Astrocyte (in vitro differentiated cells and primary cell): ENCODE measurements around the gene DMXL1. TPM values are rescaled to one million over a fixed set of nuclear protein-coding genes. Genes with fewer than 3 reads are reported as not detected.

Experiments used
- DNase-seq: peaks from one replicate; pipeline ENCODE4 v3.0.0-alpha.2; 2010; ENCODE audit warnings: low read depth
- FAIRE-seq: peaks from 2 replicates; lab custom pipeline; 2011; peaks lifted over from hg19 to GRCh38; lab: Jason Lieb, UNC
- H2AFZ ChIP-seq: 2 replicates; pipeline ENCODE4 v1.6.0; 2012; ENCODE audit warnings: low read depth, low read length, inconsistent platforms
- H3K27ac ChIP-seq: 2 replicates; pipeline ENCODE4 v1.5.1; 2011; ENCODE audit warnings: low read depth, low read length, inconsistent platforms
- H3K27me3 ChIP-seq: 2 replicates; pipeline ENCODE4 v1.6.0; 2011; ENCODE audit warnings: low read length, inconsistent platforms; ENCODE audit not compliant: insufficient read depth
- H3K36me3 ChIP-seq: 2 replicates; pipeline ENCODE4 v1.5.1; 2011; ENCODE audit warnings: low read length, inconsistent platforms; ENCODE audit not compliant: insufficient read depth
- H3K4me1 ChIP-seq: 2 replicates; pipeline ENCODE4 v1.5.1; 2011; ENCODE audit warnings: low read length, inconsistent platforms; ENCODE audit not compliant: insufficient read depth
- H3K4me2 ChIP-seq: 2 replicates; pipeline ENCODE4 v1.6.0; 2012; ENCODE audit warnings: low read length, inconsistent platforms
- H3K4me3 ChIP-seq: 2 replicates; pipeline ENCODE4 v1.5.1; 2011; ENCODE audit warnings: low read depth, mild to moderate bottlenecking, low read length, inconsistent platforms; ENCODE audit not compliant: insufficient read depth
- H3K79me2 ChIP-seq: 2 replicates; pipeline ENCODE4 v1.6.0; 2012; ENCODE audit warnings: mild to moderate bottlenecking, low read length, inconsistent platforms; ENCODE audit not compliant: insufficient read depth
- H3K9ac ChIP-seq: 2 replicates; pipeline ENCODE4 v1.6.0; 2012; ENCODE audit warnings: mild to moderate bottlenecking, low read length, inconsistent platforms
- H3K9me3 ChIP-seq: 2 replicates; pipeline ENCODE4 v1.5.1; 2012; ENCODE audit warnings: low read depth, mild to moderate bottlenecking, low read length, inconsistent platforms; ENCODE audit not compliant: insufficient read depth
- H4K20me1 ChIP-seq: 2 replicates; pipeline ENCODE4 v1.6.0; 2012; ENCODE audit warnings: low read length, inconsistent platforms; ENCODE audit not compliant: insufficient read depth
- H3K27ac Mint-ChIP-seq: one replicate; pipeline ENCODE4 v1.8.0; 2021; ENCODE audit warnings: mild to moderate bottlenecking, mixed read lengths; ENCODE audit not compliant: unreplicated experiment
- H3K27me3 Mint-ChIP-seq: one replicate; pipeline ENCODE4 v1.8.0; 2021; ENCODE audit warnings: low read depth, mixed read lengths; ENCODE audit not compliant: unreplicated experiment
- H3K36me3 Mint-ChIP-seq: one replicate; pipeline ENCODE4 v1.8.0; 2021; ENCODE audit warnings: low read depth, mixed read lengths; ENCODE audit not compliant: unreplicated experiment
- H3K4me1 Mint-ChIP-seq: one replicate; pipeline ENCODE4 v1.8.0; 2021; ENCODE audit warnings: low read depth, mixed read lengths; ENCODE audit not compliant: unreplicated experiment
- H3K4me3 Mint-ChIP-seq: one replicate; pipeline ENCODE4 v1.8.0; 2021; ENCODE audit warnings: mild to moderate bottlenecking, moderate library complexity, mixed read lengths; ENCODE audit not compliant: unreplicated experiment
- H3K9me3 Mint-ChIP-seq: one replicate; pipeline ENCODE4 v1.8.0; 2021; ENCODE audit warnings: mild to moderate bottlenecking, mixed read lengths; ENCODE audit not compliant: unreplicated experiment
- CTCF ChIP-seq: IDR thresholded peaks from 2 replicates; pipeline ENCODE4 v1.5.1; 2011; ENCODE audit warnings: low read depth, mild to moderate bottlenecking, inconsistent platforms, low read length, moderate library complexity; ENCODE audit not compliant: insufficient read depth
- EZH2 ChIP-seq: IDR thresholded peaks from 2 replicates; pipeline ENCODE4 v1.6.1; 2012; ENCODE audit warnings: mild to moderate bottlenecking, low read length, inconsistent platforms; ENCODE audit not compliant: insufficient read depth
- total RNA-seq: library from RNA; stranded (reverse); gene quantifications from 2 replicates; pipeline ENCODE4 v1.2.1, GENCODE V29; 2021

The DMXL1 gene
- total RNA-seq, 1 donor from 2014 or later: 26.0 TPM

GRCh38 chr5:119190470-119191095 is 119.7 kb downstream of the DMXL1 start:
- Histone ChIP-seq H3K27me3 (no peaks in the 10 kb centered on the region), H3K4me1 (no peaks in the 10 kb centered on the region), H3K4me3 (no peak overlapping the region), H2AFZ (no peak overlapping the region), H3K9ac (no peak overlapping the region), H3K79me2 (no peaks in the 10 kb centered on the region), H3K9me3 (no peaks in the 10 kb centered on the region), H3K36me3 (no peaks in the 10 kb centered on the region), H4K20me1 (no peaks in the 10 kb centered on the region), H3K4me2 (no peak overlapping the region), H3K27ac (no peak overlapping the region)
- no peak for TF ChIP-seq CTCF
- TF ChIP-seq EZH2: no peak
- Mint-ChIP-seq H3K36me3 (peaks cover 4% of the 10 kb centered on the region), H3K4me1 (no peaks in the 10 kb centered on the region), H3K27me3 (no peaks in the 10 kb centered on the region), H3K4me3 (no peak overlapping the region), H3K9me3 (no peaks in the 10 kb centered on the region), H3K27ac (no peak overlapping the region)
- no peak for FAIRE-seq
- no peak for DNase-seq

GRCh38 chr5:119191944-119192343 is 121.1 kb downstream of the DMXL1 start:
- Mint-ChIP-seq H3K4me1 (no peaks in the 10 kb centered on the region), H3K9me3 (no peaks in the 10 kb centered on the region), H3K27ac (no peak overlapping the region), H3K27me3 (no peaks in the 10 kb centered on the region), H3K4me3 (no peak overlapping the region), H3K36me3 (peaks cover 4% of the 10 kb centered on the region)
- no peak for TF ChIP-seq EZH2
- TF ChIP-seq CTCF: no peak
- H3K36me3 ChIP-seq: no peaks in the 10 kb centered on the region
- no peak overlapping the region for H3K4me3 ChIP-seq
- H2AFZ ChIP-seq: no peak overlapping the region
- no peak for DNase-seq
- H3K9ac ChIP-seq: no peak overlapping the region
- H3K4me1 ChIP-seq: no peaks in the 10 kb centered on the region
- H3K79me2 ChIP-seq: no peaks in the 10 kb centered on the region
- H3K27ac ChIP-seq: no peak overlapping the region
- no peak overlapping the region for H3K4me2 ChIP-seq
- H3K27me3 ChIP-seq: no peaks in the 10 kb centered on the region
- H4K20me1 ChIP-seq: no peaks in the 10 kb centered on the region
- no peak for FAIRE-seq
- no peaks in the 10 kb centered on the region for H3K9me3 ChIP-seq

GRCh38 chr5:119200795-119201194 is 129.9 kb downstream of the DMXL1 start:
- Mint-ChIP-seq H3K36me3 (peaks cover 9% of the 10 kb centered on the region), H3K27ac (no peak overlapping the region), H3K4me3 (no peak overlapping the region), H3K4me1 (no peaks in the 10 kb centered on the region), H3K27me3 (no peaks in the 10 kb centered on the region), H3K9me3 (peaks cover 3% of the 10 kb centered on the region)
- Histone ChIP-seq H3K79me2 (no peaks in the 10 kb centered on the region), H3K4me1 (no peaks in the 10 kb centered on the region), H3K4me2 (no peak overlapping the region), H4K20me1 (no peaks in the 10 kb centered on the region), H3K9me3 (peaks cover 3% of the 10 kb centered on the region), H2AFZ (no peak overlapping the region), H3K4me3 (no peak overlapping the region), H3K36me3 (peaks cover 9% of the 10 kb centered on the region), H3K27ac (no peak overlapping the region), H3K27me3 (no peaks in the 10 kb centered on the region), H3K9ac (no peak overlapping the region)
- FAIRE-seq (no peak), DNase-seq (no peak)
- TF ChIP-seq CTCF (no peak), EZH2 (no peak)
